B cell (primary cell): ENCODE data around the gene BMPR1A. TPM values are rescaled to one million over a fixed set of nuclear protein-coding genes. Genes with fewer than 3 reads are reported as not detected.

Source experiments
- ATAC-seq: fragments of 200-7000 bp; cut with Tn5 transposase; one replicate; pipeline ENCODE4 v1.10.0; 2021; ENCODE audit warnings: low read depth, mild to moderate bottlenecking, moderate number of reproducible peaks, moderate library complexity
- CTCF ChIA-PET: fragments of 350-600 bp; sonication (Branson Sonifier 250); formaldehyde crosslinking; loops from one replicate; lab custom pipeline; 2021; ENCODE audit warnings: antibody characterized with exemption, inconsistent platforms; lab: Charles Lee
- POLR2A ChIA-PET: fragments of 350-600 bp; sonication (Branson Sonifier 250); formaldehyde crosslinking; loops from one replicate; lab custom pipeline; 2021; ENCODE audit warnings: antibody characterized with exemption; lab: Charles Lee
- DNase-seq: peaks from one replicate; pipeline ENCODE4 v3.0.0; 2013
- H2AFZ ChIP-seq: 2 replicates; pipeline ENCODE4 v1.6.1; 2012; ENCODE audit warnings: mild to moderate bottlenecking, low read depth, low read length; ENCODE audit not compliant: insufficient read depth, poor library complexity, severe bottlenecking
- H3K27ac ChIP-seq, 2 donors: 1 replicate in 1 of 2; 2 replicates in 1 of 2; pipeline ENCODE4 v1.5.1; 2012 to 2013; ENCODE audit warnings: low read length in 2 of 2, mild to moderate bottlenecking in 2 of 2, moderate library complexity in 1 of 2
- H3K27me3 ChIP-seq, 4 experiments: fragments of 200-600 bp in 1 of 4; sonication (generic) in 1 of 4; replicated peaks in 1 of 4; 1 replicate in 2 of 4; 2 replicates in 2 of 4; pipeline versions ENCODE4 v1.6.1 to v1.7.0; 2013 to 2016; ENCODE audit warnings: low read length in 3 of 4, mild to moderate bottlenecking in 2 of 4, mixed read lengths in 1 of 4, moderate library complexity in 1 of 4; ENCODE audit not compliant: insufficient read depth in 4 of 4, control insufficient read depth in 3 of 4; ENCODE audit errors: control extremely low read depth in 1 of 4
- H3K36me3 ChIP-seq, 2 experiments: replicated peaks in 1 of 2; 1 replicate in 1 of 2; 2 replicates in 1 of 2; pipeline versions ENCODE4 v1.6.1 to v1.7.1; 2013; ENCODE audit warnings: low read length in 1 of 2; ENCODE audit not compliant: insufficient read depth in 2 of 2, control insufficient read depth in 1 of 2; ENCODE audit errors: control extremely low read depth in 1 of 2, extremely low read depth in 1 of 2
- H3K4me1 ChIP-seq, 2 donors: fragments of 200-600 bp in 1 of 2; sonication (generic) in 1 of 2; 1 replicate in 1 of 2; 2 replicates in 1 of 2; pipeline versions ENCODE4 v1.5.1 to v1.6.1; 2013 to 2017; ENCODE audit warnings: low read length in 2 of 2; ENCODE audit not compliant: control insufficient read depth in 2 of 2, insufficient read depth in 2 of 2
- H3K4me2 ChIP-seq: replicated peaks from 2 replicates; pipeline ENCODE3; 2012; ENCODE audit warnings: mild to moderate bottlenecking, low read depth, low read length; ENCODE audit not compliant: poor library complexity, severe bottlenecking
- H3K4me3 ChIP-seq, 5 experiments: fragments of 200-600 bp in 1 of 5; sonication (generic) in 1 of 5; 1 replicate in 3 of 5; 2 replicates in 2 of 5; pipeline versions ENCODE4 v1.5.1 to v1.7.0; 2011 to 2016; ENCODE audit warnings: low read length in 4 of 5, mild to moderate bottlenecking in 4 of 5, low read depth in 2 of 5, control low read depth in 1 of 5, moderate library complexity in 1 of 5; ENCODE audit not compliant: insufficient read depth in 1 of 5; ENCODE audit errors: control extremely low read depth in 1 of 5, extremely low read depth in 1 of 5
- H3K79me2 ChIP-seq: fragments of 200-600 bp; sonication (generic); one replicate; pipeline ENCODE4 v1.6.0; 2016; ENCODE audit warnings: low read length; ENCODE audit not compliant: control insufficient read depth, insufficient read depth
- H3K9ac ChIP-seq: fragments of 200-600 bp; sonication (generic); 2 replicates; pipeline ENCODE4 v1.6.1; 2017; ENCODE audit warnings: mild to moderate bottlenecking, low read length, moderate library complexity
- H3K9me3 ChIP-seq, 3 donors: one replicate each; pipeline versions ENCODE4 v1.6.1 to v1.7.1; 2013; ENCODE audit warnings: low read length in 2 of 3; ENCODE audit not compliant: control insufficient read depth in 2 of 3, insufficient read depth in 1 of 3; ENCODE audit errors: control extremely low read depth in 1 of 3
- H4K20me1 ChIP-seq: 2 replicates; pipeline ENCODE4 v1.6.0; 2012; ENCODE audit warnings: mild to moderate bottlenecking, low read length; ENCODE audit not compliant: insufficient read depth, control insufficient read depth, poor library complexity, severe bottlenecking
- H3K27ac Mint-ChIP-seq: one replicate; pipeline ENCODE4 v1.8.0; 2021; ENCODE audit warnings: mixed read lengths
- H3K27me3 Mint-ChIP-seq: one replicate; pipeline ENCODE4 v1.8.0; 2021; ENCODE audit warnings: mixed read lengths
- H3K4me1 Mint-ChIP-seq: one replicate; pipeline ENCODE4 v1.8.0; 2021; ENCODE audit warnings: mixed read lengths
- H3K4me3 Mint-ChIP-seq: one replicate; pipeline ENCODE4 v1.8.0; 2021; ENCODE audit warnings: mixed read lengths
- H3K9me3 Mint-ChIP-seq: one replicate; pipeline ENCODE4 v1.8.0; 2022; ENCODE audit warnings: mixed read lengths; ENCODE audit not compliant: insufficient read depth
- CTCF ChIP-seq: fragments of 200-600 bp; IDR thresholded peaks from one replicate; pipeline ENCODE4 v1.8.0; 2022; ENCODE audit warnings: antibody characterized with exemption, mild to moderate bottlenecking
- EZH2 ChIP-seq: IDR thresholded peaks from 2 replicates; pipeline ENCODE4 v1.6.1; 2012; ENCODE audit warnings: borderline replicate concordance, low read depth, mild to moderate bottlenecking, moderate library complexity, low read length; ENCODE audit not compliant: insufficient read depth, poor library complexity, severe bottlenecking
- WGBS: methylation state at CpG from one replicate; pipeline ENCODE4 v1.1.5; 2013; ENCODE audit warnings: missing lambda C conversion rate; ENCODE audit not compliant: insufficient coverage; 5-methylcytosine and 5-hydroxymethylcytosine counted together
- intact Hi-C: fragments of 100-400 bp; cut with micrococcal nuclease; formaldehyde crosslinking; loops from one replicate; pipeline ENCODE4 v1.10.0; 2022
- polyA plus RNA-seq: library from polyadenylated mRNA; depleted of rRNA; stranded (reverse); fragments of >200 nt; gene quantifications from 2 replicates; pipeline ENCODE4 v1.2.3, GENCODE V29; 2012
- total RNA-seq, 2 donors: library from RNA; stranded (reverse); fragments of 120-200 nt in 1 of 2; gene quantifications; 1 replicate in 1 of 2; 2 replicates in 1 of 2; pipeline versions ENCODE4 v1.2.3 to v1.2.4, GENCODE V29; 2013 to 2022

The BMPR1A gene
- total and polyA plus RNA-seq, 2 donors (not counting 1 experiment from before 2014, with no cell fraction given), result 1.9 to 15.1 TPM

- intact Hi-C loops, result no loop called here
- Histone ChIP-seq H3K27me3 (no peaks in the 10 kb centered on the region), H3K79me2 (no peaks in the 10 kb centered on the region), H3K4me2 (no peak overlapping the region), H3K9ac (no peak overlapping the region), H3K9me3 (no peaks in the 10 kb centered on the region), H2AFZ (no peak overlapping the region), H3K4me3 (no peak overlapping the region), H3K4me1 (no peaks in the 10 kb centered on the region), H4K20me1 (no peaks in the 10 kb centered on the region), H3K27ac (no peak overlapping the region), H3K36me3 (no peaks in the 10 kb centered on the region)
- no peaks in the 10 kb centered on the region for H3K9me3 Mint-ChIP-seq
- POLR2A ChIA-PET, result no interaction called here
- no peaks in the 10 kb centered on the region for H3K4me1 Mint-ChIP-seq
- no peak for TF ChIP-seq EZH2
- TF ChIP-seq CTCF, result no peak
- no peak for DNase-seq
- H3K4me3 Mint-ChIP-seq, result no peak overlapping the region
- ATAC-seq, result no peak
- no peaks in the 10 kb centered on the region for H3K27me3 Mint-ChIP-seq
- 100% methylated on average over 1 of the region's 4 CpGs for WGBS
- CTCF ChIA-PET, result no interaction called here
- no peak overlapping the region for H3K27ac Mint-ChIP-seq
Measured at GRCh38 chr10:86813101-86813500, 56.7 kb downstream of the BMPR1A start.

- intact Hi-C loops, result no loop called here
- Mint-ChIP-seq H3K4me1 (no peaks in the 10 kb centered on the region), H3K9me3 (no peaks in the 10 kb centered on the region), H3K27ac (no peak overlapping the region), H3K27me3 (no peaks in the 10 kb centered on the region), H3K4me3 (no peak overlapping the region)
- Histone ChIP-seq H2AFZ (no peak overlapping the region), H4K20me1 (no peaks in the 10 kb centered on the region), H3K27ac (no peak overlapping the region), H3K36me3 (no peaks in the 10 kb centered on the region), H3K9me3 (no peaks in the 10 kb centered on the region), H3K4me3 (no peak overlapping the region), H3K27me3 (no peaks in the 10 kb centered on the region), H3K4me2 (no peak overlapping the region), H3K79me2 (no peaks in the 10 kb centered on the region), H3K4me1 (no peaks in the 10 kb centered on the region), H3K9ac (no peak overlapping the region)
- CTCF ChIA-PET, result no interaction called here
- POLR2A ChIA-PET, result no interaction called here
- WGBS, result no CpG with 5 or more reads among the region's 1 CpG
- TF ChIP-seq EZH2 (no peak), CTCF (no peak)
- DNase-seq (no peak), ATAC-seq (no peak)
Measured at GRCh38 chr10:86813982-86814381, 57.6 kb downstream of the BMPR1A start.
